ENCODE data around the gene TRIP10.

TRIP10 gene

DNA sequence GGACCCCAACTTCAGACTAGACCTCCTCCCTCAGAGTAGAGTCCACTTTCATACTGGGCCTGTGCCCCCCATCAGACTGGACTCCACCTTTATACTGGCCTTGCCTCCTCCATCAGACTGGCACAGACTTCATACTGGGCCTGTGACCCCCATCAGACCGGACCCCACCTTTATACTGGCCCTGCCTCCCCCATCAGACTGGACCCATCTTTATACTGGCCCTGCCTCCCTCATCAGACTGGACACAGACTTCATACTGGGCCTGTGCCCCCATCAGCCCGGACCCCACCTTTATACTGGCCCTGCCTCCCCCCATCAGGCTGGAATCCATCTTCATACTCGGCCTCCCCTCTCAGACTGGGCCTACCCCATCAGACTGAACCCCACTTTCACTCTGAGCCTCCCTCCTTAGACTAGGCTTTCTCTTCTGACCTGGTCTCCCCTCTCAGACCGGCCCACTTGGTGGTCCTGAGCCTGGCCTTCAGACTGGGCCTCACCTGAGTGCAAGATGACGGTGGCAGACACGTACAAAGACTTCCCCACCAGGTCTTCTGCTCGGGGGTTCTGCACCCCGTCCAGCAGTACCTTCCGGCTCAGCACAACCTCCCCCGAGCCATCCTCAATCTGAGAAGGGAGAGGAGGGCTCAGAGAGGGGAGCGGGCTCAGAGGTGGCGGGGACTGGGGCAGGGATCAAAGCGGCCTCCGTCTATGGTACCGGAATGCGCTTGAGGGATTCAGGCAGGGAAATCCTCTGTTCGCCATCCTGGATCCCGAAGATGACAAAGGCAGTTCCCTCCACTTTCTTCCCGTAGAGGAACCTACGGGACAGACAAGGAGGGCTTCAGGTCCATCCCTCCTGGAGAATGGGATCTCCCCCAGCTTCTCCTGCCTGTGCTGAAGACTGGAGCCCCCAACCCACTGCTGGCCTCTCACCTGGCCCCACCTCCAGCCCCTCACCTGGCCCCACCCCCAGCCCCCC is 26.5 kb upstream of the TRIP10 start:
- no peak overlapping the region for H3K27ac Mint-ChIP-seq
- TF ChIP-seq, protein P1, sequence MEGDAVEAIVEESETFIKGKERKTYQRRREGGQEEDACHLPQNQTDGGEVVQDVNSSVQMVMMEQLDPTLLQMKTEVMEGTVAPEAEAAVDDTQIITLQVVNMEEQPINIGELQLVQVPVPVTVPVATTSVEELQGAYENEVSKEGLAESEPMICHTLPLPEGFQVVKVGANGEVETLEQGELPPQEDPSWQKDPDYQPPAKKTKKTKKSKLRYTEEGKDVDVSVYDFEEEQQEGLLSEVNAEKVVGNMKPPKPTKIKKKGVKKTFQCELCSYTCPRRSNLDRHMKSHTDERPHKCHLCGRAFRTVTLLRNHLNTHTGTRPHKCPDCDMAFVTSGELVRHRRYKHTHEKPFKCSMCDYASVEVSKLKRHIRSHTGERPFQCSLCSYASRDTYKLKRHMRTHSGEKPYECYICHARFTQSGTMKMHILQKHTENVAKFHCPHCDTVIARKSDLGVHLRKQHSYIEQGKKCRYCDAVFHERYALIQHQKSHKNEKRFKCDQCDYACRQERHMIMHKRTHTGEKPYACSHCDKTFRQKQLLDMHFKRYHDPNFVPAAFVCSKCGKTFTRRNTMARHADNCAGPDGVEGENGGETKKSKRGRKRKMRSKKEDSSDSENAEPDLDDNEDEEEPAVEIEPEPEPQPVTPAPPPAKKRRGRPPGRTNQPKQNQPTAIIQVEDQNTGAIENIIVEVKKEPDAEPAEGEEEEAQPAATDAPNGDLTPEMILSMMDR (IDR thresholded peaks at IDR 0.05; ENCODE audit: unreplicated experiment in 3 of 3): no peak
- H3K4me3 Mint-ChIP-seq: no peak overlapping the region
- no peaks in the 10 kb centered on the region for H3K4me1 Mint-ChIP-seq
- peaks cover 8% of the 10 kb centered on the region for H3K9me3 Mint-ChIP-seq
- H3K36me3 Mint-ChIP-seq (ENCODE audit: low read depth): peaks cover 6% of the 10 kb centered on the region
- peaks cover 59% of the 10 kb centered on the region for H3K27me3 Mint-ChIP-seq (ENCODE audit: low read depth)

DNA sequence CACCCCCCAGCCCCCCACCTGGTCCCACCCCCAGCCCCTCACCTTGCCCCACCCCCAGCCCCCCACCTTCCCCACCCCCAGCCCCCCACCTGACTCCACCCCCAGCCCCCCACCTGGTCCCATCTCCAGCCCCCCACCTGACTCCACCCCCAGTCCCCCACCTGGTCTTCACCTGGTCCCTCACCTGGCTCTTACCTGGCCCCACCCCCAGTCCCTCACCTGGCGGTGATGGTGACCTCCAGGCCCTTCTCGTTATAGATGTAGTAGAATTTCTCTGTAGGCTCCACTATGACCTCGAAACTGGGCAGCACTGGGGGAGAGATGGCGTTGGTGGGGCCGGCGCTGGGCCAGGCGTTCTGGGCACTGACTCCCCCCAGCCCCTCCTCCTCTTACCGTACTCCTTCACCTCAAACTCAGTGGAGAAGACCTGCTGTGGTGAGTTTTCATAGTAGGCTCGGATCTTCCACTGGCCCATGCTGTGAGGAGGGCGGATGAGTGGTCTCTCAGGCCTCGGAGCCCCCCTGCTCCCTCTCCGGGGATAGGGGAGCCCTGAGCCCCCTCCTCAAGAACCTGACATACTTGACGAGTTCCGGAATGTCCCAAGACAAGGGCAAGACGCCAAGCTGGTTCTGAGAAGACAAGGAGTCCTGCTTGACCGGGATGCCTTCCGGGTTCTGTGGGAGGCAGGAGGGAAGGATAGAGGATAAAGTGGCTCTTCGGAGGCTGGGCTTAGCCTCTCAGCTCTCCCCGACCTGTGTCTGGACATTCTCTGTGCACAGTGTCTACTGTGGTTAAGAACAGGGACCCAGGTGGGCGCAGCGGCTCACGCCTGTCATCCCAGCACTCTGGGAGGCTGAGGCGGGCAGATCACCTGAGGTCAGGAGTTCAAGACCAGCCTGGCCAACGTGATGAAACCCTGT is 25.4 kb upstream of the TRIP10 start:
- H3K36me3 Mint-ChIP-seq (ENCODE audit: low read depth): peaks cover 6% of the 10 kb centered on the region
- H3K4me3 Mint-ChIP-seq: no peak overlapping the region
- no peaks in the 10 kb centered on the region for H3K4me1 Mint-ChIP-seq
- peaks cover 8% of the 10 kb centered on the region for H3K9me3 Mint-ChIP-seq
- H3K27ac Mint-ChIP-seq: no peak overlapping the region
- TF ChIP-seq, protein P1 (IDR thresholded peaks at IDR 0.05; ENCODE audit: unreplicated experiment in 3 of 3): no peak
- peaks cover 48% of the 10 kb centered on the region for H3K27me3 Mint-ChIP-seq (ENCODE audit: low read depth)

DNA sequence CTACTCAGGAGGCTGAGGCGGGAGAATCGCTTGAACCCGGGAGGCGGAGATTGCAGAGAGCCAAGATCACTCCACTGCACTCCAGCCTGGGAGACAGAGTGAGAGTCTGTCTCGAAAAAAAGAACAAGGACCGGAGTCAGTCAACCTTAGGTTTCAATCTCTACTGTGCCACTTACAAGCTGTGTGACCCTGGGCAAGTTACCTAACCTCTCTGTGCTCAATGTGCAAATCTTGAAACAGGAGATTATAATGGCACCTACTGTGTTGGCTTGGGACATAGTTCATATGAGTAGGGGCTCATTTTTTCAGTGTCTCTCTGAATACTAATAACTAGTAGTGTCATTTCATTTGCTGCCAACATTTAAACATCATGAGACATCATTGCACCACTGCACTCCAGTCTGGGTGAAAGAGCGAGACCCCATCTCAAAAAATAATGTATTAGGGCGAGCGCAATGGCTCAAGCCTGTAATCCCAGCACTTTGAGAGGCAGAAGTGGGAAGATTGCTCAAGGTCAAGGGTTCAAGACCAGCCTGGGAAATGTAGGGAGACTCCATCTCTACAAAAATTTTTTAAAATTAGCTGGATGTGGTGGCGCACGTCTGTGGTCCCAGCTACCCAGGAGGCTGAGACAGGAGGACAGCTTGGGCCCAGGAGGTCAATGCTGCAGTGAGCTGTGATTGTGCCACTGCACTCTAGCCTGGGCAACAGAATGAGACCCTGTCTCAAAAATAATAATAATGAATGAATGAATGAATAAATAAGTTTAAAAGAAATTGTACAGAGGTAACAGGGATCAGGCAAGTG is 24.5 kb upstream of the TRIP10 start:
- Mint-ChIP-seq H3K27me3 (ENCODE audit: low read depth) (peaks cover 43% of the 10 kb centered on the region), H3K4me1 (no peaks in the 10 kb centered on the region), H3K4me3 (no peak overlapping the region), H3K9me3 (peaks cover 8% of the 10 kb centered on the region), H3K36me3 (ENCODE audit: low read depth) (peaks cover 6% of the 10 kb centered on the region), H3K27ac (no peak overlapping the region)
- TF ChIP-seq, protein P1 (IDR thresholded peaks at IDR 0.05; ENCODE audit: unreplicated experiment in 3 of 3): no peak

DNA sequence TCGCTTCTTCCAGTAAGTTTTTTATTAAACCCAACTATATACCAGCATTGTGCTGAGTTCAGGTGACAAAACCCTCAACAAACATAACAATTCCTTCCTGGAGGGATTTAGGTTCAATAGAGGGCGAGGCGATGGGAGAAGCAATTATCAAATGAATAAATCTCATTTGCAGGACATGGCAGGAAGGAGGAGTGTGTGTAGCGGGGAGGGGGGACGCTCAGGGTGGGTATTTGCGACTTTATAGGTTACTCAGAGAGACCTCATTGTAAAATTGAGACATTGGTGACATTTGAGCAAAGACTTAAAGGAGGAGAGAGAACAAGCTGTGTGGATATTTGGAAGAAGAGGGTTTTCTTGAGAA is 22.9 kb upstream of the TRIP10 start:
- Mint-ChIP-seq H3K9me3 (peaks cover 8% of the 10 kb centered on the region), H3K4me3 (no peak overlapping the region), H3K36me3 (ENCODE audit: low read depth) (peaks cover 6% of the 10 kb centered on the region), H3K27ac (no peak overlapping the region), H3K27me3 (ENCODE audit: low read depth) (peaks cover 29% of the 10 kb centered on the region), H3K4me1 (peaks cover 6% of the 10 kb centered on the region)
- TF ChIP-seq, protein P1 (IDR thresholded peaks at IDR 0.05; ENCODE audit: unreplicated experiment in 3 of 3): no peak

DNA sequence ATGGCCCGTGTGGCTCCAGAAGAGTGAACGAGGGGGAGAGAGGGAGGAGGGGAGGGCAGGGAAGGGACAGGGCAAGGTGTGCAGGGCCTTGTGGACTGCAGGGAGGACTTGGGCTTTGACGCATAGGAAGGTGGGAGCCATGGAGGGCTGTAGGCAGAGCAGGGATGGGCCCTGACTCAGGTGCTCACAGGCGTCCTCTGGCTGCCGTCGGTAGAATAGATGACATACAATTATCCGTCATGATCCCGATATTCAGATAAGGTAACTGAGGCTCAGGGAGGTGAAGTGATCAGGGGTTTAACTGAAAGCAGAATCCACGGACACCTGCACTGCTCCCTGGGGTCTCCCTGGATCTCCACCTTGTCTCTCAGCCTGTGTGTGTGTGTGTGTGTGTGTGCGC is 22.4 kb upstream of the TRIP10 start:
- Mint-ChIP-seq H3K27ac (no peak overlapping the region), H3K4me1 (peaks cover 6% of the 10 kb centered on the region), H3K4me3 (no peak overlapping the region), H3K36me3 (ENCODE audit: low read depth) (peaks cover 6% of the 10 kb centered on the region), H3K27me3 (ENCODE audit: low read depth) (peaks cover 27% of the 10 kb centered on the region), H3K9me3 (peaks cover 8% of the 10 kb centered on the region)
- TF ChIP-seq, protein P1 (IDR thresholded peaks at IDR 0.05; ENCODE audit: unreplicated experiment in 3 of 3): no peak

Data from nephron (organoid).